DMS114 treated with DMSO at 0.1 percent for 48 hours (cell line): ENCODE results near the gene MED31.
"Not testable (repeated sequence)": the region's sequence is repeated elsewhere in the genome, so short reads cannot be mapped to it uniquely, and the experiment has no call there.

Source experiments
- DNase-seq: peaks from one replicate; lab custom pipeline; 2025; ENCODE audit not compliant: unreplicated experiment; lab: John Stamatoyannopoulos, UW

The MED31 gene

DNA sequence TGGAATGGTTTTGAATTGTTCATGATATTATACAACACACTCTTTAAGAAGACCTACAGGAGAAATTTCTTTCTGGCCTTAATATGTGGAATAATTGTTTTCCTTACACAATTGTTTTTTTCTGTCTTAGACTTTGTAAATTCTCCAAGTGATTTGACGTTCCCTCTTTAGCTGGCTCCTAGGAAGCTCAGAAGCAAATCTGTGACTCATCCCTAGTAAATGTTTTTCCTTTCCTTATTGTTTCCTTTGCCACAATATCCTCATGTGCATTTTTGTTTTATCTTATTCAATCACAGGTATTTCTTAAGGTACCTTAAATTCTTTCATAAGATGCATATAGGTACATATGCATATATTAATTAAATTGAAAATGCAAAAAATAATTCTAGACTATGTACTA, 24.4 kb downstream of the MED31 start:
- DNase-seq, result no peak

DNA sequence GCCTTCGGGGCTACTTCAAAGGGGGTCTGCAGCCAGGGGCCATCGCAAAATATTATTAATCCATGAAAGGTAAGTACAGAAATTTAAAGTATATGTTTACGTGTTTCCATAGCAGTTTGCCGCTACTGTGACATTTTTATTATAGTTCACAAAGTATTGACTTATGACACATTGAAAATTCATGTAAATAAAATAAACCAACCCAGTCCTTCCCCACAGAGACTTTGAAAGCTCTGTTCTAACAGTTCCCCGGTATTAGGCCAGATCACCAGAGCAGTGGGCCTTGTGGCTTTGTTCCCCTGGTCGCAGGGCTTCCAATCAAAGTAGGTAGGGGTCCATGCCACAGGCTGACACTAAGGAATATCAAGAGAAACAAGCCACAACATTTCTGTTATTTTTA, 24.8 kb downstream of the MED31 start:
- no peak for DNase-seq

GRCh38 chr17:6623941-6624340, 27.5 kb downstream of the MED31 start:
- DNase-seq, result no peak

GRCh38 chr17:6611231-6611630, 40.2 kb downstream of the MED31 start:
- no peak for DNase-seq

- DNase-seq, result no peak
These were observed 41.4 kb downstream of the MED31 start for GRCh38 chr17:6610011-6610410.

GRCh38 chr17:6608321-6608720, 43.1 kb downstream of the MED31 start:
- no peak for DNase-seq

GRCh38 chr17:6605142-6605541, 46.3 kb downstream of the MED31 start:
- no peak for DNase-seq

GRCh38 chr17:6603744-6604325, 47.6 kb downstream of the MED31 start:
- DNase-seq, result no peak

GRCh38 chr17:6602141-6602540, 49.3 kb downstream of the MED31 start:
- no peak for DNase-seq

DNA sequence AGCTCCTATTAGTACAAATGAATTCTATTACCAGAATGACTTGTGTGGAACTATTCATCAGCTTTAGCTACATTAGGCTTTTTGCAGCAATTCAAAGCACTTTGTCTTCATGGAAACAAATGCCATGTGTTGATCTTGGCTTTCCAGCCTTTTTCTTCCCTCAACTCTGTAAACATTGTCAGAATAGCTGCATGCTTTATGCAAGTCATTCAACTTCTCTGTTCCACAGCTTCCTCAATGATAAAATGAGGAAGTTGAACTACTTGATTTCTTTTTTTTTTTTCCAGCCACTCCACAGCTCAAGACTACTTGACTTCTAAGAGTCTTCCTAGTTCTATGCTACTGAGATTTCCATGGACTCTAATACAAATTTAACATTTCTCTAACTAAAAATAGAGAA, 52.0 kb downstream of the MED31 start:
- no peak for DNase-seq

GRCh38 chr17:6597727-6598126, 53.7 kb downstream of the MED31 start:
- DNase-seq, result no peak

DNA sequence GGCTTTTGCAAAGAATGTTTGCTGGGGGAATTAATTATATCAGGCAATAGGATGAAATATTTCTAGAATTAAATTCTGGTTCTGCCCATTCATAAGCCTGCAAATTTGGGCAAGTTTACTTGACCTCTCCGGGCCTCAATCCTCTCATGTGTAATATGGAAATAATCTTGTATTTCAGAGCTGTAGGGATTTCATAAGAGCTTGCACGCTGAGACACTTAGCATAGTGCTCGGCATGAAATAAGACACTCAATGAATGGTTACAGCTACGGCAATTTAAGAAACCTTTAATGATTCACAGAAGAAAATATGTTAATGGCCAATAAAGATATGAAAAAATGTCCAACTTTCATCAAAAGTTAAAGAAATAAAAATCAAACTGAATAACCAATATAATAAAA, 54.5 kb downstream of the MED31 start:
- no peak for DNase-seq

- no peak for DNase-seq
These were observed 54.9 kb downstream of the MED31 start for GRCh38 chr17:6596511-6596910.

DNA sequence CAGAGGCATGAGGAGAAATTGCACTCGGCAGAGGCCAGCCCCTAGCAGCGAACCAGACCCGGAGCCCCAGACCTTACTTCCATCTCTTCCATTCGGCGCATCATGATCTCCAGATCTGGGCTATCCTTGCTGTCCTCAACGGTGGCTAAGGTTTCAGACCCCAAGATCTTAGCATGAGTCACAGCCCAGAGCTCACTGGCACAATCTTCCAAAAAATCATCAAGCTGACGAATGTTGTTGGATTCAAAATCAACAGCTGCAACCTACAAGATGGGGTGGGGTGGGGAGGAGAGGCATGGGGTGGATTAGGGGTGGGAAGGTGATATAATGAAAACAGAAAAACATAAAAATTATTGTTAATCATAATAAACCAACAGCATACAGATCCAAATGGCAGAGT, 55.3 kb downstream of the MED31 start:
- no peak for DNase-seq

DNA sequence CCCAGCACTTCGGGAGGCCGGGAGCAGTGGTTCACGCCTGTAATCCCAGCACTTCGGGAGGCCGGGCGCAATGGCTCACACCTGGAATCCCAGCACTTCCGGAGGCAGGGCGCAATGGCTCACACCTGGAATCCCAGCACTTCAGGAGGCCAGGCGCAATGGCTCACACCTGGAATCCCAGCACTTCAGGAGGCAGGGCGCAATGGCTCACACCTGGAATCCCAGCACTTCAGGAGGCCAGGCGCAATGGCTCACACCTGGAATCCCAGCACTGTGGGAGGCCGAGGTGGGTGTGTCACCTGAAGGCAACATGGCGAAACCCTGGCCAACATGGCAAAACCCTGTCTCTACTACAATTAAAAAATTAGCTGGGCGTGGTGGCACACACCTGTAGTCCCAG, 58.0 kb downstream of the MED31 start:
- DNase-seq, result not testable (repeated sequence)
